Measurements from ENCODE around the gene GPC6. TPM values are rescaled to one million over a fixed set of nuclear protein-coding genes. Genes with fewer than 3 reads are reported as not detected.

The GPC6 gene
- total RNA-seq, 2 donors from 2014 or later: 1.6 to 4.0 TPM

GRCh38 chr13:94163535-94163934 is 936.9 kb downstream of the GPC6 start:
- no peak for ATAC-seq
- 79 to 85% methylated on average over 1 of the region's 1 CpG for WGBS, 2 donors
- no peaks in the 10 kb centered on the region for H3K36me3 ChIP-seq (replicated peaks in 1 of 2; ENCODE audit: insufficient read depth in 1 of 2, low read depth in 2 of 2)
- intact Hi-C loops (cut with DNase I): no loop called here
- no peaks in the 10 kb centered on the region for H3K4me1 ChIP-seq
- TF ChIP-seq POLR2A (IDR thresholded peaks at IDR 0.05) (no peak), CTCF (IDR thresholded peaks at IDR 0.05) (no peak)
- no peaks in the 10 kb centered on the region for H3K27me3 ChIP-seq
- H3K27ac ChIP-seq: no peak overlapping the region
- no peak overlapping the region for H3K4me3 ChIP-seq
- DNase-seq: no peak
- no peaks in the 10 kb centered on the region for H3K9me3 ChIP-seq

DNA sequence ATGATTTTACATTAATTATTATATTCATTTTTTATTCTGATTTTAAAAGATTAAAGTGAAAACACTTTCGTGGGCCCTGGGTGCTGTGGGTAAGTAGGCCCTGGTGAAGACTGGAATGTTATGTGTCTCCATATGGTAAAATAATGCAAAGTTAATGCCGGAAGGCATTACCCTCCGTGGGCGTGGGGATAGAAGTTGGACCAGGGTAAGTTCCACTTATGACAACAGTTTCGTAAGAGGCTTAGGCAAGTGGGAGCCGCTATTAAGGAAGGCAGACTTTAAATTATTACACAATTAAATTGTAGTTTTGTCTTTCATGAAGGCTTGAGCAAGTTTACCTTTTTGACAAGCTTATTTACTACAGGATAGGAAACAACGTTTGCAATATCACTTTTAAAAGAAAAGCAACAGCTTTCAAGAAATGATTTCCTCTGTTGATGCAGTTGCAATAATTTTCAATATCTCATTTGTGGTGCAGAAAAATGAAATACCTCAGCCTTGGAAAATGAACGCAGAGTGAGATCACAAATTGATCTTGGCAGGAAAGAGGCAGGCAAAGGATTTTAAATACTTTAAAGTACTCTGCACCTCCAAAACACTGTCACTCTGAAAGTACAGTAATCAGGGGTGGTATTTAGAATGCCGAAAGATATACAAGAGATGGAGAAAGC is 942.3 kb downstream of the GPC6 start:
- H3K4me1 ChIP-seq: peaks cover 2% of the 10 kb centered on the region
- no peaks in the 10 kb centered on the region for H3K36me3 ChIP-seq (replicated peaks in 1 of 2; ENCODE audit: insufficient read depth in 1 of 2, low read depth in 2 of 2)
- TF ChIP-seq POLR2A (IDR thresholded peaks at IDR 0.05) (no peak), CTCF (IDR thresholded peaks at IDR 0.05) (no peak)
- intact Hi-C loops (cut with DNase I): no loop called here
- H3K27ac ChIP-seq: no peak overlapping the region
- no peak overlapping the region for H3K4me3 ChIP-seq
- H3K9me3 ChIP-seq: no peaks in the 10 kb centered on the region
- no peak for ATAC-seq
- DNase-seq: no peak
- no peaks in the 10 kb centered on the region for H3K27me3 ChIP-seq
- 62 to 64% methylated on average over 9 of the region's 9 CpGs for WGBS, 2 donors

DNA sequence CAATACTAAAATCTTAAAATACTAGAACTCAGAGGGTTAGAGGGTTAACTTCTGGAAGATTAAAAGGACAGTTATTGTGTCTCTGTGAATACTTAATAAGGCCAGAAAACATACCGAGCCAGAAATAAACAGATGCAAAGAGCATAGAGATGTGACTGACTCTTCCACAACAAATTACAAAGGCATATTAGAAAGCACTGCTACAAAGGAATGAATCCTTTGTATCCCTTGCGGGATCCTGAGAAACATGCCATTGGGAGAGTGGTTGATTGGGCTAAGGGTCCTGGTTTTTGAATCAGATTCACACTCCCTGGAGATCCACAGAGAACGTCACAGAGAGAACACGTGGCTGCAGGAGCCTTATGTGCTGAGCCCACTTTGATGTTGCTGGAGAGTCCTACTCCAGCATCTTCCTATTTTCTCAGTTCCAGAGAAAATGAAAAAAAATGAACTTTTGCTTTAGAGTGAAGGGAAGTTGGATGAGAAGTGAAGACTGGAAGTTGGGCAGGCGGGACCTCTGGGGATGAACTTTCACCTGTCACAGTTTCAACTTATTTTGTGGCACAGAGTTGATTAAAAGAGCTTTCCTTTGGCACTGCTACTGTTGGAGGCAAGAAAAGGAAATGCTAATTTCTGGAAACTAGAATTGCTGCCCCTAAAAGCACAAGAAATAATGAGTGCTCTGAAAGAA is 943.0 kb downstream of the GPC6 start:
- H3K27ac ChIP-seq: no peak overlapping the region
- H3K4me1 ChIP-seq: peaks cover 9% of the 10 kb centered on the region
- no peaks in the 10 kb centered on the region for H3K9me3 ChIP-seq
- TF ChIP-seq POLR2A (IDR thresholded peaks at IDR 0.05) (no peak), CTCF (IDR thresholded peaks at IDR 0.05) (no peak)
- DNase-seq (no peak), ATAC-seq (no peak)
- H3K36me3 ChIP-seq (replicated peaks in 1 of 2; ENCODE audit: insufficient read depth in 1 of 2, low read depth in 2 of 2): no peaks in the 10 kb centered on the region
- no peak overlapping the region for H3K4me3 ChIP-seq
- intact Hi-C loops (cut with DNase I): no loop called here
- H3K27me3 ChIP-seq: no peaks in the 10 kb centered on the region
- WGBS, 2 donors: 60 to 77% methylated on average over 5 of the region's 5 CpGs

DNA sequence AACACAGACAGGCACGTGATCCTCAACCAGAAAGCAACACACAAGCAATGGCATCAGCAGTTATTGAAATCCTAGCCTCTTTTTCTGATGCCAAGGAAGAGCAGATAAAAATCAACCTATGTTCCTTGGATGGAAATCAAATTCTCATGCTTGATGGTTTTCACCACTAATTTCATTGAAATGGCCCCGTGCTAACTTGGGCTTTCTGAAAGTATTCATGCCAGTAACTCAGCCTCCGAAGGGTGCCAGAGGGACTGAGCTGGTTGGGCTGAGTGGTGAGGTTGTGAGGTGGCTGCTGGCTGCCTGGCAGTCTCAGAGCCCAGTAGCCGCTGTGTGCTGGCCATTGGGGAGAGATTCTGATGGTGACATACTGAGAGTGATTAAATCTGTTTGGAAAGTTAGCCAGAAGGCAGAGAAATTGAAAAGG is 943.6 kb downstream of the GPC6 start:
- ATAC-seq: no peak
- TF ChIP-seq CTCF (IDR thresholded peaks at IDR 0.05) (no peak), POLR2A (IDR thresholded peaks at IDR 0.05) (no peak)
- WGBS, 2 donors: 65 to 77% methylated on average over 4 of the region's 4 CpGs

More for the DNA sequence above, 943.6 kb downstream of the GPC6 start:
- DNase-seq: no peak
- Histone ChIP-seq H3K4me3 (no peak overlapping the region), H3K27ac (no peak overlapping the region), H3K36me3 (replicated peaks in 1 of 2; ENCODE audit: insufficient read depth in 1 of 2, low read depth in 2 of 2) (no peaks in the 10 kb centered on the region), H3K27me3 (no peaks in the 10 kb centered on the region), H3K9me3 (no peaks in the 10 kb centered on the region), H3K4me1 (peaks cover 10% of the 10 kb centered on the region)
- intact Hi-C loops (cut with DNase I): no loop called here
